ENCODE results near the gene FBXO42. TPM values are rescaled to one million over a fixed set of nuclear protein-coding genes. Genes with fewer than 3 reads are reported as not detected.
"Not testable (repeated sequence)": the region's sequence is repeated elsewhere in the genome, so short reads cannot be mapped to it uniquely, and the experiment has no call there.

FBXO42 gene
- polyA plus RNA-seq, 1 donor: 17.2 TPM

GRCh38 chr1:16266411-16267118, 85.7 kb downstream of the FBXO42 start:
- DNase-seq (ENCODE audit: low read depth): no peak

- no peak for DNase-seq (ENCODE audit: low read depth)
Observed at GRCh38 chr1:16262067-16262466, 90.2 kb downstream of the FBXO42 start.

GRCh38 chr1:16260814-16261213, 91.5 kb downstream of the FBXO42 start:
- DNase-seq (ENCODE audit: low read depth): no peak

- DNase-seq (ENCODE audit: low read depth): no peak
Observed at GRCh38 chr1:16258591-16259135, 93.6 kb downstream of the FBXO42 start.

- DNase-seq (ENCODE audit: low read depth): no peak
Observed at GRCh38 chr1:16257968-16258367, 94.3 kb downstream of the FBXO42 start.

- not testable (repeated sequence) for DNase-seq (ENCODE audit: low read depth)
Observed at GRCh38 chr1:16257556-16257955, 94.7 kb downstream of the FBXO42 start.

GRCh38 chr1:16256478-16256877, 95.8 kb downstream of the FBXO42 start:
- no peak for DNase-seq (ENCODE audit: low read depth)

GRCh38 chr1:16254263-16254928, 97.9 kb downstream of the FBXO42 start:
- no peak for DNase-seq (ENCODE audit: low read depth)

GRCh38 chr1:16253332-16253922, 98.9 kb downstream of the FBXO42 start:
- DNase-seq (ENCODE audit: low read depth): no peak

- DNase-seq (ENCODE audit: low read depth): no peak
Observed at GRCh38 chr1:16252912-16253311, 99.4 kb downstream of the FBXO42 start.

- no peak for DNase-seq (ENCODE audit: low read depth)
Observed at GRCh38 chr1:16251381-16251780, 100.9 kb downstream of the FBXO42 start.

GRCh38 chr1:16250524-16251251, 101.6 kb downstream of the FBXO42 start:
- no peak for DNase-seq (ENCODE audit: low read depth)

- no peak for DNase-seq (ENCODE audit: low read depth)
Observed at GRCh38 chr1:16249596-16250241, 102.6 kb downstream of the FBXO42 start.

GRCh38 chr1:16248603-16249516, 103.4 kb downstream of the FBXO42 start:
- no peak for DNase-seq (ENCODE audit: low read depth)

GRCh38 chr1:16248007-16248436, 104.3 kb downstream of the FBXO42 start:
- DNase-seq (ENCODE audit: low read depth): no peak

GRCh38 chr1:16247441-16247840, 104.8 kb downstream of the FBXO42 start:
- no peak for DNase-seq (ENCODE audit: low read depth)

- DNase-seq (ENCODE audit: low read depth): no peak
Observed at GRCh38 chr1:16246961-16247360, 105.3 kb downstream of the FBXO42 start.

GRCh38 chr1:16246239-16246638, 106.0 kb downstream of the FBXO42 start:
- not testable (repeated sequence) for DNase-seq (ENCODE audit: low read depth)

- DNase-seq (ENCODE audit: low read depth): no peak
Observed at GRCh38 chr1:16245476-16246196, 106.6 kb downstream of the FBXO42 start.
